GM12878 (cell line): ENCODE results near the gene RTN4R. TPM values are rescaled to one million over a fixed set of nuclear protein-coding genes. Genes with fewer than 3 reads are reported as not detected.

ENCODE experiments used
- ATAC-seq: fragments of 200-7000 bp; cut with Tn5 transposase; 3 replicates; pipeline ENCODE4 v1.9.1; 2020; ENCODE audit warnings: mild to moderate bottlenecking, moderate library complexity
- BruUV-seq: library from RNA; stranded (reverse); fragments of 400-500 nt; replicated peaks from 2 replicates; lab custom pipeline; 2021; lab: Mats Ljungman, UMichigan
- CTCF ChIA-PET: fragments of 300-600 bp; sonication (Branson Sonifier 250); formaldehyde crosslinking; extraction: SDS; loops from one replicate; lab custom pipeline; 2021; ENCODE audit warnings: inconsistent platforms; lab: Yijun Ruan, JAX
- POLR2A ChIA-PET: fragments of 350-600 bp; formaldehyde crosslinking; extraction: SDS; loops from one replicate; lab custom pipeline; 2021; ENCODE audit warnings: inconsistent platforms; lab: Charles Lee
- RAD21 ChIA-PET: fragments of 300-600 bp; sonication (Branson Sonifier 250); formaldehyde crosslinking; loops from one replicate; lab custom pipeline; 2023; ENCODE audit warnings: antibody characterized with exemption; ENCODE audit not compliant: unreplicated experiment; lab: Charles Lee
- SMC1A ChIA-PET: fragments of 300-600 bp; sonication (Branson Sonifier 250); formaldehyde crosslinking; loops from one replicate; lab custom pipeline; 2023; ENCODE audit not compliant: unreplicated experiment, uncharacterized antibody; lab: Charles Lee
- DNase-seq: peaks from one replicate; pipeline ENCODE4 v3.0.0-alpha.2; 2011; ENCODE audit warnings: low read depth, low spot score
- FAIRE-seq: peaks from 3 replicates; lab custom pipeline; 2011; peaks lifted over from hg19 to GRCh38; lab: Jason Lieb, UNC
- H2AFZ ChIP-seq: 2 replicates; pipeline ENCODE4 v1.6.0; 2011; ENCODE audit warnings: low read depth, low read length, control low read depth; ENCODE audit not compliant: control insufficient read depth
- H3K27ac ChIP-seq: 2 replicates; pipeline ENCODE4 v1.5.1; 2011; ENCODE audit warnings: control low read depth; ENCODE audit not compliant: control insufficient read depth, insufficient read depth
- H3K27me3 ChIP-seq, 2 experiments: replicated peaks in 1 of 2; 2 replicates each; pipeline versions ENCODE4 v1.6.0 to v1.6.1; 2011; ENCODE audit warnings: low read length in 1 of 2; ENCODE audit not compliant: control insufficient read depth in 2 of 2, insufficient read depth in 2 of 2
- H3K36me3 ChIP-seq, 2 experiments: 2 replicates each; pipeline ENCODE4 v1.5.1; 2011; ENCODE audit warnings: low read length in 1 of 2; ENCODE audit not compliant: control insufficient read depth in 2 of 2, insufficient read depth in 2 of 2
- H3K4me1 ChIP-seq: 2 replicates; pipeline ENCODE4 v1.6.1; 2011; ENCODE audit warnings: mild to moderate bottlenecking, low read length, moderate library complexity, mixed read lengths; ENCODE audit not compliant: control insufficient read depth, insufficient read depth
- H3K4me2 ChIP-seq: 2 replicates; pipeline ENCODE4 v1.6.0; 2011; ENCODE audit warnings: control low read depth; ENCODE audit not compliant: control insufficient read depth, insufficient read depth
- H3K4me3 ChIP-seq: fragments of 200-600 bp; sonication (generic); 2 replicates; pipeline ENCODE4 v1.5.1; 2016
- H3K79me2 ChIP-seq: 2 replicates; pipeline ENCODE4 v1.6.0; 2011; ENCODE audit warnings: low read length; ENCODE audit not compliant: control insufficient read depth, insufficient read depth
- H3K9ac ChIP-seq: 2 replicates; pipeline ENCODE4 v1.8.0; 2011; ENCODE audit warnings: low read length, control low read depth, mixed read lengths; ENCODE audit not compliant: control insufficient read depth, insufficient read depth
- H3K9me3 ChIP-seq: replicated peaks from 3 replicates; pipeline ENCODE4 v1.5.1; 2011; ENCODE audit warnings: mild to moderate bottlenecking, low read length; ENCODE audit not compliant: control insufficient read depth, insufficient read depth
- H4K20me1 ChIP-seq: 2 replicates; pipeline ENCODE4 v1.6.0; 2011; ENCODE audit not compliant: control insufficient read depth, insufficient read depth
- CBX5 ChIP-seq: sonication (generic); IDR thresholded peaks from 2 replicates; pipeline ENCODE4 v1.6.1; 2016; ENCODE audit warnings: low read depth, moderate library complexity, mild to moderate bottlenecking, inconsistent platforms
- CEBPB ChIP-seq, 2 experiments: fragments of 150-350 bp in 1 of 2; IDR thresholded peaks; 2 replicates each; pipeline ENCODE4 v1.6.1; 2012 to 2014; ENCODE audit warnings: low read depth in 2 of 2, low read length in 2 of 2, borderline replicate concordance in 1 of 2, inconsistent platforms in 1 of 2
- NFXL1 ChIP-seq: fragments of 450-650 bp; IDR thresholded peaks from 2 replicates; pipeline ENCODE4 v1.6.1; 2017; ENCODE audit warnings: antibody characterized with exemption, mild to moderate bottlenecking, borderline replicate concordance
- PAX5 ChIP-seq: IDR thresholded peaks from 2 replicates; pipeline ENCODE4 v1.6.1; 2011; ENCODE audit warnings: low read depth, low read length, borderline replicate concordance
- PKNOX1 ChIP-seq: fragments of 450-650 bp; IDR thresholded peaks from 2 replicates; pipeline ENCODE4 v1.6.1; 2016; ENCODE audit warnings: mild to moderate bottlenecking
- POLR2AphosphoS2 ChIP-seq: IDR thresholded peaks from 2 replicates; pipeline ENCODE4 v1.6.1; 2011; ENCODE audit warnings: low read depth, mild to moderate bottlenecking, low read length, improper control_type of control experiment, moderate library complexity
- POLR2AphosphoS5 ChIP-seq: IDR thresholded peaks from 2 replicates; pipeline ENCODE4 v1.6.1; 2011; ENCODE audit warnings: mild to moderate bottlenecking, low read length, inconsistent platforms
- SUZ12 ChIP-seq: fragments of 200-600 bp; sonication (generic); IDR thresholded peaks from one replicate; pipeline ENCODE4 v1.6.1; 2018; ENCODE audit warnings: antibody characterized with exemption, mild to moderate bottlenecking; ENCODE audit not compliant: unreplicated experiment
- YY1 ChIP-seq: IDR thresholded peaks from 2 replicates; pipeline ENCODE4 v1.6.1; 2011; ENCODE audit warnings: low read depth, mild to moderate bottlenecking, low read length
- ZNF274 ChIP-seq: IDR thresholded peaks from one replicate; pipeline ENCODE4 v1.8.0; 2011; ENCODE audit not compliant: insufficient read length, insufficient read depth
- ZZZ3 ChIP-seq: IDR thresholded peaks from 2 replicates; pipeline ENCODE4 v1.6.1; 2011; ENCODE audit warnings: low read depth; ENCODE audit not compliant: control insufficient read depth, insufficient read length
- WGBS: methylation state at CpG from one replicate; pipeline ENCODE4 v1.1.6; 2016; ENCODE audit warnings: low lambda C conversion rate; ENCODE audit not compliant: insufficient replicate concordance, insufficient coverage; ENCODE audit errors: missing lambda C conversion rate; 5-methylcytosine and 5-hydroxymethylcytosine counted together
- in situ Hi-C: fragments of 300-500 bp; cut with MboI; formaldehyde crosslinking; loops from 9 replicates; pipeline ENCODE4 v1.14.3; 2018; ENCODE audit warnings: mixed read lengths
- intact Hi-C: fragments of 100-400 bp; cut with micrococcal nuclease; formaldehyde crosslinking; loops from one replicate; pipeline ENCODE4 v1.14.2; 2022; ENCODE audit not compliant: unreplicated experiment
- polyA plus RNA-seq, 11 experiments: library from polyadenylated mRNA; depleted of rRNA in 4 of 11; unstranded in 6 of 11; stranded (reverse) in 5 of 11; fragments of >200 nt; fragmentation: Nextera tagmentation in 4 of 11; fragmentation: Illumina TruSeq in 1 of 11; extraction: Ambion mirVana in 4 of 11; extraction: Trizol in 1 of 11; gene quantifications; 1 replicate in 1 of 11; 2 replicates in 10 of 11; pipeline versions ENCODE4 v1.2.1 to v1.2.3, GENCODE V29; 2011 to 2016; ENCODE audit warnings: inconsistent platforms in 2 of 11, missing spikeins in 2 of 11, low read depth in 1 of 11
- total RNA-seq, 4 experiments: library from RNA; depleted of rRNA in 3 of 4; stranded (reverse); fragments of >200 nt in 3 of 4; fragmentation: Illumina TruSeq in 1 of 4; extraction: Trizol in 1 of 4; gene quantifications; 2 replicates each; pipeline versions ENCODE4 v1.2.1 to v1.2.3, GENCODE V29; 2013 to 2021
- TF ChIP-seq, protein P1 (sequence below), 3 experiments: IDR thresholded peaks in 2 of 3; conservative IDR thresholded peaks in 1 of 3; 2 replicates each; pipeline ENCODE4 v1.5.1; 2011; ENCODE audit warnings: low read depth in 3 of 3, low read length in 3 of 3, mild to moderate bottlenecking in 3 of 3, control low read depth in 2 of 3, moderate library complexity in 2 of 3, inconsistent platforms in 1 of 3, mixed read lengths in 1 of 3; ENCODE audit not compliant: control insufficient read depth in 2 of 3, insufficient read depth in 1 of 3; ENCODE audit errors: extremely low read depth in 1 of 3
- TF ChIP-seq, protein P2 (sequence below): fragments of 450-650 bp; IDR thresholded peaks from 2 replicates; pipeline ENCODE4 v1.6.1; 2016; ENCODE audit warnings: mild to moderate bottlenecking

Gene RTN4R
- total and polyA plus RNA-seq, 10 of the 15 experiments (the other 5 are each of a cell fraction or from before 2014, with no cell fraction given): 0.03 to 1.0 (median 0.60) TPM; not detected in 2

GRCh38 chr22:20221421-20222340, 46.4 kb downstream of the RTN4R start:
- ChIA-PET RAD21 (no interaction called here), POLR2A (no interaction called here), SMC1A (no interaction called here), CTCF (no interaction called here)
- no peak overlapping the region for H3K4me2 ChIP-seq
- intact Hi-C loops (no loop called here), in situ Hi-C loops (no loop called here)
- TF ChIP-seq, protein P1, sequence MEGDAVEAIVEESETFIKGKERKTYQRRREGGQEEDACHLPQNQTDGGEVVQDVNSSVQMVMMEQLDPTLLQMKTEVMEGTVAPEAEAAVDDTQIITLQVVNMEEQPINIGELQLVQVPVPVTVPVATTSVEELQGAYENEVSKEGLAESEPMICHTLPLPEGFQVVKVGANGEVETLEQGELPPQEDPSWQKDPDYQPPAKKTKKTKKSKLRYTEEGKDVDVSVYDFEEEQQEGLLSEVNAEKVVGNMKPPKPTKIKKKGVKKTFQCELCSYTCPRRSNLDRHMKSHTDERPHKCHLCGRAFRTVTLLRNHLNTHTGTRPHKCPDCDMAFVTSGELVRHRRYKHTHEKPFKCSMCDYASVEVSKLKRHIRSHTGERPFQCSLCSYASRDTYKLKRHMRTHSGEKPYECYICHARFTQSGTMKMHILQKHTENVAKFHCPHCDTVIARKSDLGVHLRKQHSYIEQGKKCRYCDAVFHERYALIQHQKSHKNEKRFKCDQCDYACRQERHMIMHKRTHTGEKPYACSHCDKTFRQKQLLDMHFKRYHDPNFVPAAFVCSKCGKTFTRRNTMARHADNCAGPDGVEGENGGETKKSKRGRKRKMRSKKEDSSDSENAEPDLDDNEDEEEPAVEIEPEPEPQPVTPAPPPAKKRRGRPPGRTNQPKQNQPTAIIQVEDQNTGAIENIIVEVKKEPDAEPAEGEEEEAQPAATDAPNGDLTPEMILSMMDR (IDR thresholded peaks at IDR 0.05 in 2 of 3, conservative IDR thresholded peaks at IDR 0.05 in 1 of 3; ENCODE audit: control insufficient read depth in 2 of 3, extremely low read depth in 1 of 3, insufficient read depth in 1 of 3, low read depth in 3 of 3, low read length in 3 of 3): no peak
- TF ChIP-seq ZZZ3 (no peak), PKNOX1 (no peak), NFXL1 (no peak), CEBPB (IDR thresholded peaks at IDR 0.05; ENCODE audit: borderline replicate concordance in 1 of 2, low read depth in 2 of 2, low read length in 2 of 2) (no peak), SUZ12 (no peak), ZNF274 (no peak), YY1 (no peak), POLR2AphosphoS2 (no peak), POLR2AphosphoS5 (no peak), PAX5 (no peak), CBX5 (no peak)
- TF ChIP-seq, protein P2, sequence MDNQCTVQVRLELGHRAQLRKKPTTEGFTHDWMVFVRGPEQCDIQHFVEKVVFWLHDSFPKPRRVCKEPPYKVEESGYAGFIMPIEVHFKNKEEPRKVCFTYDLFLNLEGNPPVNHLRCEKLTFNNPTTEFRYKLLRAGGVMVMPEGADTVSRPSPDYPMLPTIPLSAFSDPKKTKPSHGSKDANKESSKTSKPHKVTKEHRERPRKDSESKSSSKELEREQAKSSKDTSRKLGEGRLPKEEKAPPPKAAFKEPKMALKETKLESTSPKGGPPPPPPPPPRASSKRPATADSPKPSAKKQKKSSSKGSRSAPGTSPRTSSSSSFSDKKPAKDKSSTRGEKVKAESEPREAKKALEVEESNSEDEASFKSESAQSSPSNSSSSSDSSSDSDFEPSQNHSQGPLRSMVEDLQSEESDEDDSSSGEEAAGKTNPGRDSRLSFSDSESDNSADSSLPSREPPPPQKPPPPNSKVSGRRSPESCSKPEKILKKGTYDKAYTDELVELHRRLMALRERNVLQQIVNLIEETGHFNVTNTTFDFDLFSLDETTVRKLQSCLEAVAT: no peak
- no peaks in the 10 kb centered on the region for H3K27me3 ChIP-seq
- FAIRE-seq: no peak
- no peak overlapping the region for H3K9ac ChIP-seq
- ATAC-seq: no peak
- peaks cover 3% of the 10 kb centered on the region; the same call in 1 of the 3 replicates for H3K9me3 ChIP-seq
- no peak overlapping the region for H3K27ac ChIP-seq
- H3K4me3 ChIP-seq: no peak overlapping the region
- 35% methylated on average over 16 of the region's 17 CpGs for WGBS
- no peak for DNase-seq
- H3K4me1 ChIP-seq: no peaks in the 10 kb centered on the region
- no TSS peak for BruUV-seq
- H3K36me3 ChIP-seq: no peaks in the 10 kb centered on the region
- H3K79me2 ChIP-seq: no peaks in the 10 kb centered on the region
- no peak overlapping the region for H2AFZ ChIP-seq
- H4K20me1 ChIP-seq: no peaks in the 10 kb centered on the region
